Fibroblast of villous mesenchyme (primary cell): Measurements from ENCODE around the gene SRPK2. TPM values are rescaled to one million over a fixed set of nuclear protein-coding genes. Genes with fewer than 3 reads are reported as not detected.

ENCODE experiments used
- DNase-seq: peaks from one replicate; pipeline ENCODE4 v3.0.0-alpha.2; 2010; ENCODE audit warnings: low read depth
- H3K4me3 ChIP-seq: 2 replicates; pipeline ENCODE4 v1.5.1; 2011; ENCODE audit warnings: low read depth, mild to moderate bottlenecking, low read length
- total RNA-seq: library from RNA; depleted of rRNA; stranded (reverse); fragments of >200 nt; gene quantifications from 2 replicates; pipeline ENCODE4 v1.2.3, GENCODE V29; 2012
- TF ChIP-seq, protein P1 (sequence below): IDR thresholded peaks from 2 replicates; pipeline ENCODE4 v1.5.1; 2012; ENCODE audit warnings: low read depth, mild to moderate bottlenecking, low read length; ENCODE audit not compliant: insufficient read depth

The SRPK2 gene
- total RNA-seq, 1 donor: 60.9 TPM

DNA sequence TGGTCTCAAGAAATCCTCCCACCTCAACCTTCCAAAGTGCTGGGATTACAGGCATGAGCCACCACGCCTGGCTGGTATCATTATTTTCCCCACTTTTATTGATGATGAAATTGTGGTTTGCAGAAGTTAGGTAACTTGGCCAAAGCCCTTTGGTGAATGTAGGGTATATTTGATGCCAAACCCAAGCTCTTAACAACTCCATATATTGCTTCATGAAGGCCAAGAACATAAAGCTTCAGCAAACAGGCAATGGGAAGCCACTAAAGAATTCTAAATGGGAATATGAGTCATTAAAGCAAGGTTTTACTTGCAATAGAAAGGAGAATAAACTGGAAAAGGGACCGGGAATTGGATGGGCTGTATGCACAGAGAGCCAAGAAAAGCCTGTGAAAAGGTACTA, 232.0 kb downstream of the SRPK2 start:
- no peak overlapping the region for H3K4me3 ChIP-seq
- TF ChIP-seq, protein P1, sequence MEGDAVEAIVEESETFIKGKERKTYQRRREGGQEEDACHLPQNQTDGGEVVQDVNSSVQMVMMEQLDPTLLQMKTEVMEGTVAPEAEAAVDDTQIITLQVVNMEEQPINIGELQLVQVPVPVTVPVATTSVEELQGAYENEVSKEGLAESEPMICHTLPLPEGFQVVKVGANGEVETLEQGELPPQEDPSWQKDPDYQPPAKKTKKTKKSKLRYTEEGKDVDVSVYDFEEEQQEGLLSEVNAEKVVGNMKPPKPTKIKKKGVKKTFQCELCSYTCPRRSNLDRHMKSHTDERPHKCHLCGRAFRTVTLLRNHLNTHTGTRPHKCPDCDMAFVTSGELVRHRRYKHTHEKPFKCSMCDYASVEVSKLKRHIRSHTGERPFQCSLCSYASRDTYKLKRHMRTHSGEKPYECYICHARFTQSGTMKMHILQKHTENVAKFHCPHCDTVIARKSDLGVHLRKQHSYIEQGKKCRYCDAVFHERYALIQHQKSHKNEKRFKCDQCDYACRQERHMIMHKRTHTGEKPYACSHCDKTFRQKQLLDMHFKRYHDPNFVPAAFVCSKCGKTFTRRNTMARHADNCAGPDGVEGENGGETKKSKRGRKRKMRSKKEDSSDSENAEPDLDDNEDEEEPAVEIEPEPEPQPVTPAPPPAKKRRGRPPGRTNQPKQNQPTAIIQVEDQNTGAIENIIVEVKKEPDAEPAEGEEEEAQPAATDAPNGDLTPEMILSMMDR: no peak
- DNase-seq: no peak

DNA sequence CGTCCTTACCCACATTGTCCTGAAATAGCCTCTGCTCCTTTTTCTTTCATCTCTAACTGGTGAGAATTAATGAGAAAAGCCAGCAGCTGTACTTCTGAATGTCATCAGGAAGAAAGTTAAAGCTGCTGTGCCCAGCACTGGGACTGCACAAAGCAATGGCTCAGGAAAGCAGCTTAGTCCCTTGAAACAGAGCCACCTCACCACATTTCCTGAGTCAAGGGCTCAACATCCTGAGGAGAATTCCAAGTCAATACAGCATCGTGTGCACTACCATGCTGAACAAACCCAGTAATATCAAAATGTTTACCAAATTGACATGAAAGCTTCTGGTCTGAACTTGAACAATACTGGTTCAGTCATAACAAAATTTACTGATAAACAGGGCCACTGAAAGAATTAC, 234.6 kb downstream of the SRPK2 start:
- DNase-seq: no peak
- no peak overlapping the region for H3K4me3 ChIP-seq
- TF ChIP-seq, protein P1: no peak

DNA sequence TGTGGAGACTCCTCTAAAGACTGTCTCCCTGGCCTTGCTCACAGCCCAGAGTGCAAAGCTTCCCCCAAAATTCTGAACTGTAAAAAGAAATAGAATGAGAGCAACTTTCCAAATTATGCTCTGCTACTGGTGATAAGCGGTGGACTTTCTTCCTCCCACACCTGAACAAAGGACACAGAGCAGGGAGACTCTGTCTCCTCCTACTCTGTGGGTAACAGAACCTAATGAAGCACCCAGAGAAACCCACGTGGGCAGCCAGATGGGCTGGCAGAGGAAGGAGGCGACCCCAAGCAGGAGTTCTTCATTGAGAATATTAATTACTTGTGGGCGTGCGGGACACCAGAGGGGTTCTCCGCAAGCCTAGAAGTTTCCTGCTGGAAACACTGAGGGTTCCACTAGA, 235.2 kb downstream of the SRPK2 start:
- TF ChIP-seq, protein P1: no peak
- DNase-seq: no peak
- H3K4me3 ChIP-seq: no peak overlapping the region

DNA sequence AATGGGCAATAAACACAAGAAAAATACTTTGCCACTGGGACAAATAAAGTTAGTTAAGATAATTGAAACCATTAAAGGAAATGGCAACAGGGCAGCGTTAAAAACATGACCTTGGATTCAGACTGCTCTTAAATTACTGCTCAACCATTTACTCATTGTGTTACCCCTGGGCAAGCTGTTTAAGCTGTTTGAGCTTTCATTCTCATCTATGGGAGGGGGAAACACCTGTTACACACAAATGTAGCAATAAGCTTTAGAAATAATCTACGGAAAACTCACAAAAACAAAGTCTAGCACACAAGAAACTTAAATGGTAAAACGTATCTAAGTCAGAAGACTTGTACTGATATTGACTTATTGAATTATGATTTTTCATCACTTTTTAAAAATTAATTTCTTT, 237.6 kb downstream of the SRPK2 start:
- TF ChIP-seq, protein P1: no peak
- no peak for DNase-seq
- no peak overlapping the region for H3K4me3 ChIP-seq

DNA sequence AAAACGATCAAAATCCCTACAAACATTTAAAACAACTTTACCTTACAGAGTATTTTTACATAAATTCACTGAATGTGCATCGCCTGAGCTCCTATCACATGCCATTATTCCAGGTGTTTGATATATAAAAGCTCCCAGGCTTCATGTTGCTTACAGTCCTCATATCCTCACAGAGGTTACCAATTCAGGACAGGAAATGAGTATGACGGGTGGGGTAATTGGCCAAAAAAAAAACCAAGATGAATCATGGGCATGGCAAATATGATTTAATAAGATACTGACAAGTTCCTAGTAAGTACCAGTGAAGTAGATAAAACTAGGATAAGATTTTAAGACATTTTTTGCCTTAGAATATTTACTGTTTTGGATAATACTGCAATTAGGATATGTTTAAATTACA, 238.9 kb downstream of the SRPK2 start:
- no peak overlapping the region for H3K4me3 ChIP-seq
- peak; percentile 47 for DNase-seq
- TF ChIP-seq, protein P1: no peak

DNA sequence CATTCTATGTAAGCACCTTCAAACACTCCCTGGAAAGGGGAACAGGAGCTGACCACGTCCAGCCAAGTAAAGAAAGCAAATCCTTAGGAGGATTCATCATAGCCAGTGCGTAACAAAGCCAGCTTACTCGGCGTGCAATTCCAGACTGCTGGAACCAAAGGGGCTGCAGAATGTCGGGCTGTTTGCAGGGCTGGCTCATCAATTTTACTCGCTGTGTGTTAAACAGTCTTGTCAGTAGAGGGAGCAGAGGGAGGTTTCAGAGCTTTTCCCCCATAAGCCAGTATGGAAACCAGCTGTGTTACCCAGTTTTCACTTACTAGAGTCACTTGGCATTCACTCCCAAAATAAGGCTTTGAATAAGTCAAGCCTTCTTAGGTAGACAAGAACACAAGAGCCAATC, 247.7 kb downstream of the SRPK2 start:
- DNase-seq: peak; percentile 48

DNA sequence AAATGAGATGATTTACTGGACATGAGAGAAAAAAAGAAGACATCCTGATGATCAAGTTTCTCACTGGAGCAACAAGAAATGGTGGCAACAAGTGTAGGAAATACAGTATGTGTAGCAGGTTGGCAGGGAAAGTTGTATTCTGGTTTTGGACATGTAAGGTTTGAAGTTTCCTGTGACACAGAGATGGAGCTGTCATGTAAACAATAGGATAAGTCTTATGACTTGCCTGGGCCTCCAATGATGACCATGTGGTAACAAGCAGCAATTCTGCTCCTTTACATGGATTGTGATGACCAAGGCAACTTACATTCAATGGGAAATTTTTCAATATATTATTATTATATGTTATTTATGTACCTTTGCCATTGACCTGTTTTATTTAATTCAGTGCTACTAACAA, 249.3 kb downstream of the SRPK2 start:
- no peak for DNase-seq
- TF ChIP-seq, protein P1: no peak
- H3K4me3 ChIP-seq: no peak overlapping the region

More for the DNA sequence above, 247.7 kb downstream of the SRPK2 start:
- no peak overlapping the region for H3K4me3 ChIP-seq
- TF ChIP-seq, protein P1: peak; percentile 55
